Endothelial cell (in vitro differentiated cells): Measurements from ENCODE around the gene UBE2G2. TPM values are rescaled to one million over a fixed set of nuclear protein-coding genes. Genes with fewer than 3 reads are reported as not detected.

Experiments used
- DNase-seq: peaks from one replicate; pipeline ENCODE4 v3.0.0; 2021; ENCODE audit warnings: low spot score
- H3K27ac Mint-ChIP-seq: one replicate; pipeline ENCODE4 v1.8.0; 2021; ENCODE audit warnings: mixed read lengths, inconsistent platforms; ENCODE audit not compliant: unreplicated experiment
- H3K27me3 Mint-ChIP-seq: one replicate; pipeline ENCODE4 v1.8.0; 2021; ENCODE audit warnings: mild to moderate bottlenecking, moderate library complexity, mixed read lengths, inconsistent platforms; ENCODE audit not compliant: unreplicated experiment
- H3K36me3 Mint-ChIP-seq: one replicate; pipeline ENCODE4 v1.8.0; 2021; ENCODE audit warnings: mild to moderate bottlenecking, low read depth, mixed read lengths, inconsistent platforms; ENCODE audit not compliant: unreplicated experiment
- H3K4me1 Mint-ChIP-seq: one replicate; pipeline ENCODE4 v1.8.0; 2021; ENCODE audit warnings: mild to moderate bottlenecking, mixed read lengths, inconsistent platforms; ENCODE audit not compliant: unreplicated experiment
- H3K4me3 Mint-ChIP-seq: one replicate; pipeline ENCODE4 v1.8.0; 2021; ENCODE audit warnings: mild to moderate bottlenecking, mixed read lengths, inconsistent platforms; ENCODE audit not compliant: unreplicated experiment
- H3K9me3 Mint-ChIP-seq: one replicate; pipeline ENCODE4 v1.8.0; 2021; ENCODE audit warnings: mixed read lengths, inconsistent platforms; ENCODE audit not compliant: unreplicated experiment
- total RNA-seq: library from RNA; stranded (reverse); fragmentation: NEBNext Ultra II Directional; extraction: Animal tissue kit (Norgen Biotek cat#: 25700); gene quantifications from one replicate; pipeline ENCODE4 v1.2.1, GENCODE V29; 2021; ENCODE audit not compliant: unreplicated experiment
- TF ChIP-seq, protein P1 (sequence below): fragments of 200-600 bp; sonication (generic); IDR thresholded peaks from one replicate; pipeline ENCODE4 v1.5.0; 2021; ENCODE audit warnings: antibody characterized with exemption; ENCODE audit not compliant: unreplicated experiment

Gene UBE2G2
- total RNA-seq, 1 donor from 2014 or later: 49.6 TPM

DNA sequence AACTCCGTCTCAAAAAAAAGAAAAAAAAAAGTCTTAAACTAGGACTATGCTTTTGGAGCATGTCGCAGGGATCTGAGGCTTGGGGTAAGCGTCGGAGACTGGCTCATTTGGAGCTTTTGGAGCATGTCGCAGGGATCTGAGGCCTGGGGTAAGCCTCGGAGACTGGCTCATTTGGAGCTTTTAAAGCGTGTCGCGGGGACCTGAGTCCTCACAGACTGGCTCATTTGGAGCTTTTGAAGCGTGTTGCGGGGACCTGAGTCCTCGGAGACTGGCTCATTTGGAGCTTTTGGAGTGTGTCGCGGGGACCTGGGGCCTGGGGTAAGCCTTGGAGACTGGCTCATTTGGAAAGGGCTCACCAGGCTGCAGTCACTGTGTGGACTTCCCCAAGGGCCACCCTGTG lies 76.7 kb downstream of the UBE2G2 start:
- no peak overlapping the region for H3K4me3 Mint-ChIP-seq
- TF ChIP-seq, protein P1, sequence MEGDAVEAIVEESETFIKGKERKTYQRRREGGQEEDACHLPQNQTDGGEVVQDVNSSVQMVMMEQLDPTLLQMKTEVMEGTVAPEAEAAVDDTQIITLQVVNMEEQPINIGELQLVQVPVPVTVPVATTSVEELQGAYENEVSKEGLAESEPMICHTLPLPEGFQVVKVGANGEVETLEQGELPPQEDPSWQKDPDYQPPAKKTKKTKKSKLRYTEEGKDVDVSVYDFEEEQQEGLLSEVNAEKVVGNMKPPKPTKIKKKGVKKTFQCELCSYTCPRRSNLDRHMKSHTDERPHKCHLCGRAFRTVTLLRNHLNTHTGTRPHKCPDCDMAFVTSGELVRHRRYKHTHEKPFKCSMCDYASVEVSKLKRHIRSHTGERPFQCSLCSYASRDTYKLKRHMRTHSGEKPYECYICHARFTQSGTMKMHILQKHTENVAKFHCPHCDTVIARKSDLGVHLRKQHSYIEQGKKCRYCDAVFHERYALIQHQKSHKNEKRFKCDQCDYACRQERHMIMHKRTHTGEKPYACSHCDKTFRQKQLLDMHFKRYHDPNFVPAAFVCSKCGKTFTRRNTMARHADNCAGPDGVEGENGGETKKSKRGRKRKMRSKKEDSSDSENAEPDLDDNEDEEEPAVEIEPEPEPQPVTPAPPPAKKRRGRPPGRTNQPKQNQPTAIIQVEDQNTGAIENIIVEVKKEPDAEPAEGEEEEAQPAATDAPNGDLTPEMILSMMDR: no peak
- H3K27ac Mint-ChIP-seq: no peak overlapping the region
- DNase-seq: no peak
- H3K27me3 Mint-ChIP-seq: peaks cover 4% of the 10 kb centered on the region
- no peaks in the 10 kb centered on the region for H3K4me1 Mint-ChIP-seq
- H3K9me3 Mint-ChIP-seq: no peaks in the 10 kb centered on the region
- H3K36me3 Mint-ChIP-seq: no peaks in the 10 kb centered on the region

DNA sequence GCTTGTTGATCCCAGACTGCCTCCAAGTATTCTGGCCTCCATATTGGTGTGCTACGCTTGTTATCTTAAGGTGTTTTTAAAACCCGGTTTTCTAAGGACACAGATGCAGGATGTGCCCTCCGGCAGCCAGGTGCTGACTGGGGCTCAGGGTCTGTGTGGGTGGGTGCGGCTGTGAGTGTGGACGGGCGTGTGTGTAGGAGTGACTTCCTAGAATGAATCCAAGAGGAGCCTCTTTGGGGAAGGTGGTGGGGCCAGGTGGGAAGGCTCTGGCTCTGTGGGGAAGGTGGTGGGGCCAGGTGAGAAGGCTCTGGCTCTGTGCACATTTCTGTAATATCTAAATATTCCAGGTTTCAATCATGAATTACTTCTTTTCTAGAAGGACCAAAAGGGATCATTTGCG lies 77.4 kb downstream of the UBE2G2 start:
- H3K36me3 Mint-ChIP-seq: no peaks in the 10 kb centered on the region

DNA sequence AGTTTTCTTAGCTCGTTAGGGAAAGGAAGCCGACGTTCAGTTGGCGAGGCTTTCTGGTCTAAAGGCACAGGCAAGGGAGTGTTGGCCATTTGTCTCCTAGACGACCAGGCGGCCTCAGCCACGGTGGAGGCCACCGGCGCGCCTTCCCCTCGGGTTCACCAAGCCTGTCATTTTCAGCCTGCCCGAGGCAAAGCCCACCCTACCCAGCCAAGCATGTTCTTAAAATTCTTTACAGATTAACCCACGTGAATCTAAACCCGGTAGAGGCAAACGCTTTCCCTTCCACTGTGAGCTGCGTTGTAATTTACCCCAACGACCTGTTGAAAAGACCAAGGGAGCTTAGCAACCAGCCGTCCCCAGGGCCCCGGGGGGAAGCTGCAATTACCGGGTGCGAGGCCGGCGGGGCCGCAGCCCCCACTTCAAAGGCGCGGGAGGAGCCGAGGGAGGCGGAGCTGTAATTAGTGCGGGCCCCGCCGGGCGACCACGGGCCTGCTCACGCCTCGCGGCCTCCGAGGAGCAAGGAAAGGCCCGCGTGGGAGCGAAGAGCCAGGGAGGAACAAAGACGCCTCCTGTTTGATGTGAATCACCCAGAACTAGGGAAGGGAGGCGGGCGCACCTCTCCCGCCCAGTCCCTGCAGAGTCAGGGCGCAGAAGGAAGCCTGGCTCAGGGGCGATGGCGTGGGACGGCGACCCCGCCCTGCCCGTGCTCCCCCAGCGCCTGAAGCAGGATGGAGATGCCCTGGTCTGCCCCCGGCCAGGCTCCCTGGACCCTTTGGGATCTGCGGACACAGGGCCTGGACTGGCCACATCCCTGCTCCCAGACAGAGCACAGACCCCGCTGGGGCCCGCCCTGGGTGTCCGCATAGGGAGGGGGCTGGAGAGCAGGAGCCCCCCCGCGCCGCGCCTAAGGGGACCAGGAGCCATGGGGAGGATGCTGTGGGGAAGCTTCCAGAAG lies 78.2 kb downstream of the UBE2G2 start:
- Mint-ChIP-seq H3K9me3 (no peaks in the 10 kb centered on the region), H3K27ac (no peak overlapping the region), H3K27me3 (peaks cover 6% of the 10 kb centered on the region), H3K4me3 (no peak overlapping the region), H3K4me1 (no peaks in the 10 kb centered on the region), H3K36me3 (no peaks in the 10 kb centered on the region)
- DNase-seq: no peak
- TF ChIP-seq, protein P1: no peak

More for the DNA sequence above, 77.4 kb downstream of the UBE2G2 start:
- Mint-ChIP-seq H3K27me3 (peaks cover 4% of the 10 kb centered on the region), H3K27ac (peak overlapping the region; percentile 9), H3K4me3 (no peak overlapping the region), H3K9me3 (no peaks in the 10 kb centered on the region), H3K4me1 (no peaks in the 10 kb centered on the region)
- TF ChIP-seq, protein P1: no peak
- no peak for DNase-seq

DNA sequence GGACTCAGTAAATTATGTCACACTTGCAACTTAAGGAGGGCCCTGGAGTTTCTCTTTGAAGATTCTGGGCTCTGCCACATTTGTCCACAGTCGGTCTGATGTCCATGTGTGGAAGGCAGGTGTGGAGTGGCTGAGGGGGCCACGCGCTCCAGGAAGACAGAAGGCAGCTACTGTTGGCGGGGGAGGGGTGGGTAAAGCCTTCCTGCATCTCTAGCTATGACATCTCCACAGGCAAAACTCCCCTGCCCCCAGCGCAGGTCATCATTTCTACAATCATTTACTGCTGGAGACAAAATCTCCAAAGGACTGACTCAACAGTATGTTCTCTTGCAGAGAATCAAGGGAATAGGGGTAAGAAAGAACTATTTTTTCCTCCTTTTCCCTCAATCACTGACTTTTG lies 78.9 kb downstream of the UBE2G2 start:
- TF ChIP-seq, protein P1: no peak
- Mint-ChIP-seq H3K27ac (no peak overlapping the region), H3K27me3 (peaks cover 3% of the 10 kb centered on the region), H3K36me3 (no peaks in the 10 kb centered on the region), H3K4me3 (no peak overlapping the region), H3K4me1 (no peaks in the 10 kb centered on the region), H3K9me3 (no peaks in the 10 kb centered on the region)
- no peak for DNase-seq

DNA sequence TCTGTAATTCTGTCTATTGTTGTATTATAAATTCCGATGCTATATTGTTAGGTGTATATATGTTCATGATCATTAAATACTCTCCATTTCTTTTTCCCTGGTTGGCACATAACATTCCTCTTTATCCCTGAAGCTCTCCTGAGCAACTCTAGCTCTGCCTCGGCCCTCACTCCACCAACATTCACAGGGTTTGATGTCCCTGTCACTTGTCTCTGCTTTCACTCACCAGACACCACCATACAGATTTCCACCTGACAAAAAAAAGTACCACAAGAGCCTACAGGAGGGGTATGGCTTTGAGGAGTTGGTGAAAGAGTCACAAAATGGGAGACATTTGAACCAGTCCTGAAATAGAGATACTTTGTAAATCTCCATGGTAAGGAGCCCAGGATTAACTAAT lies 81.5 kb downstream of the UBE2G2 start:
- Mint-ChIP-seq H3K9me3 (no peaks in the 10 kb centered on the region), H3K27me3 (peaks cover 3% of the 10 kb centered on the region), H3K27ac (no peak overlapping the region), H3K4me3 (no peak overlapping the region), H3K4me1 (no peaks in the 10 kb centered on the region), H3K36me3 (no peaks in the 10 kb centered on the region)
- DNase-seq: no peak
- TF ChIP-seq, protein P1: no peak
